ENCODE results near the gene PAN3. TPM values are rescaled to one million over a fixed set of nuclear protein-coding genes. Genes with fewer than 3 reads are reported as not detected.

Gene PAN3
- total RNA-seq, 1 donor from 2014 or later: 28.3 TPM

- H3K4me1 Mint-ChIP-seq (ENCODE audit: low read depth, unreplicated experiment): peaks cover 12% of the 10 kb centered on the region
- no peak for DNase-seq (ENCODE audit: low read depth)
Observed at GRCh38 chr13:28147495-28147894, 9.2 kb downstream of the PAN3 start.

GRCh38 chr13:28159057-28159456 is 20.7 kb downstream of the PAN3 start:
- Histone ChIP-seq H4K20me1 (ENCODE audit: insufficient read depth, low read length) (peaks cover 45% of the 10 kb centered on the region), H3K4me2 (ENCODE audit: low read length) (no peak overlapping the region), H3K9ac (ENCODE audit: low read length) (no peak overlapping the region), H3K79me2 (ENCODE audit: insufficient read depth, low read length) (peaks cover 79% of the 10 kb centered on the region), H3K27ac (ENCODE audit: low read depth, low read length) (no peak overlapping the region), H3K36me3 (ENCODE audit: insufficient read depth, low read length) (no peaks in the 10 kb centered on the region), H3K4me1 (ENCODE audit: insufficient read depth, low read length) (peaks cover 6% of the 10 kb centered on the region), H3K27me3 (ENCODE audit: insufficient read depth, low read length) (no peaks in the 10 kb centered on the region), H2AFZ (ENCODE audit: low read depth, low read length) (no peak overlapping the region), H3K9me3 (ENCODE audit: insufficient read depth, low read depth, low read length) (no peaks in the 10 kb centered on the region), H3K4me3 (ENCODE audit: insufficient read depth, low read depth, low read length) (no peak overlapping the region)
- H3K9me3 Mint-ChIP-seq (ENCODE audit: unreplicated experiment): peaks cover 7% of the 10 kb centered on the region
- no peak overlapping the region for H3K27ac Mint-ChIP-seq (ENCODE audit: unreplicated experiment)
- TF ChIP-seq CTCF (IDR thresholded peaks at IDR 0.05; ENCODE audit: insufficient read depth, low read depth, low read length) (no peak), EZH2 (IDR thresholded peaks at IDR 0.05; ENCODE audit: insufficient read depth, low read length) (no peak)
- H3K36me3 Mint-ChIP-seq (ENCODE audit: low read depth, unreplicated experiment): peaks cover 9% of the 10 kb centered on the region
- H3K27me3 Mint-ChIP-seq (ENCODE audit: low read depth, unreplicated experiment): no peaks in the 10 kb centered on the region
- FAIRE-seq: no peak
- H3K4me3 Mint-ChIP-seq (ENCODE audit: unreplicated experiment): no peak overlapping the region
- H3K4me1 Mint-ChIP-seq (ENCODE audit: low read depth, unreplicated experiment): peaks cover 12% of the 10 kb centered on the region
- no peak for DNase-seq (ENCODE audit: low read depth)

More at GRCh38 chr13:28147495-28147894, 9.2 kb downstream of the PAN3 start:
- peaks cover 94% of the 10 kb centered on the region for H3K79me2 ChIP-seq (ENCODE audit: insufficient read depth, low read length)
- no peak overlapping the region for H2AFZ ChIP-seq (ENCODE audit: low read depth, low read length)
- H3K36me3 ChIP-seq (ENCODE audit: insufficient read depth, low read length): no peaks in the 10 kb centered on the region
- no peaks in the 10 kb centered on the region for H3K27me3 ChIP-seq (ENCODE audit: insufficient read depth, low read length)
- no peak overlapping the region for H3K4me2 ChIP-seq (ENCODE audit: low read length)
- Mint-ChIP-seq H3K27ac (ENCODE audit: unreplicated experiment) (no peak overlapping the region), H3K36me3 (ENCODE audit: low read depth, unreplicated experiment) (peaks cover 2% of the 10 kb centered on the region), H3K27me3 (ENCODE audit: low read depth, unreplicated experiment) (no peaks in the 10 kb centered on the region), H3K9me3 (ENCODE audit: unreplicated experiment) (no peaks in the 10 kb centered on the region), H3K4me3 (ENCODE audit: unreplicated experiment) (no peak overlapping the region)
- TF ChIP-seq CTCF (IDR thresholded peaks at IDR 0.05; ENCODE audit: insufficient read depth, low read depth, low read length): no peak
- TF ChIP-seq EZH2 (IDR thresholded peaks at IDR 0.05; ENCODE audit: insufficient read depth, low read length): no peak
- peaks cover 84% of the 10 kb centered on the region for H4K20me1 ChIP-seq (ENCODE audit: insufficient read depth, low read length)
- no peaks in the 10 kb centered on the region for H3K4me1 ChIP-seq (ENCODE audit: insufficient read depth, low read length)
- H3K9ac ChIP-seq (ENCODE audit: low read length): no peak overlapping the region
- no peak overlapping the region for H3K27ac ChIP-seq (ENCODE audit: low read depth, low read length)
- H3K9me3 ChIP-seq (ENCODE audit: insufficient read depth, low read depth, low read length): no peaks in the 10 kb centered on the region
- no peak for FAIRE-seq
- no peak overlapping the region for H3K4me3 ChIP-seq (ENCODE audit: insufficient read depth, low read depth, low read length)

- Histone ChIP-seq H4K20me1 (ENCODE audit: insufficient read depth, low read length) (peaks cover 57% of the 10 kb centered on the region), H2AFZ (ENCODE audit: low read depth, low read length) (no peak overlapping the region), H3K4me3 (ENCODE audit: insufficient read depth, low read depth, low read length) (no peak overlapping the region), H3K79me2 (ENCODE audit: insufficient read depth, low read length) (peaks cover 82% of the 10 kb centered on the region), H3K9ac (ENCODE audit: low read length) (no peak overlapping the region), H3K27ac (ENCODE audit: low read depth, low read length) (no peak overlapping the region), H3K27me3 (ENCODE audit: insufficient read depth, low read length) (no peaks in the 10 kb centered on the region), H3K36me3 (ENCODE audit: insufficient read depth, low read length) (no peaks in the 10 kb centered on the region), H3K9me3 (ENCODE audit: insufficient read depth, low read depth, low read length) (no peaks in the 10 kb centered on the region), H3K4me2 (ENCODE audit: low read length) (peak overlapping the region; percentile 35), H3K4me1 (ENCODE audit: insufficient read depth, low read length) (peaks cover 6% of the 10 kb centered on the region)
- DNase-seq (ENCODE audit: low read depth) (peak; percentile 60), FAIRE-seq (no peak)
- H3K9me3 Mint-ChIP-seq (ENCODE audit: unreplicated experiment): peaks cover 7% of the 10 kb centered on the region
- no peak for TF ChIP-seq EZH2 (IDR thresholded peaks at IDR 0.05; ENCODE audit: insufficient read depth, low read length)
- no peak for TF ChIP-seq CTCF (IDR thresholded peaks at IDR 0.05; ENCODE audit: insufficient read depth, low read depth, low read length)
- H3K4me3 Mint-ChIP-seq (ENCODE audit: unreplicated experiment): no peak overlapping the region
- peak overlapping the region; percentile 50 for H3K27ac Mint-ChIP-seq (ENCODE audit: unreplicated experiment)
- H3K4me1 Mint-ChIP-seq (ENCODE audit: low read depth, unreplicated experiment): peaks cover 12% of the 10 kb centered on the region
- peaks cover 6% of the 10 kb centered on the region for H3K36me3 Mint-ChIP-seq (ENCODE audit: low read depth, unreplicated experiment)
- no peaks in the 10 kb centered on the region for H3K27me3 Mint-ChIP-seq (ENCODE audit: low read depth, unreplicated experiment)
Observed at GRCh38 chr13:28161370-28161769, 23.0 kb downstream of the PAN3 start.

Data from astrocyte (in vitro differentiated cells and primary cell).